Trophoblast cell (in vitro differentiated cells and primary cell): ENCODE measurements around the gene ASNSD1.
A peak's percentile ranks its signal among the peaks of the same experiment; 100 is the strongest.
"Not testable (repeated sequence)": the region's sequence is repeated elsewhere in the genome, so short reads cannot be mapped to it uniquely, and the experiment has no call there.

Experiments used
- DNase-seq, 2 donors: peaks; one replicate each; pipeline ENCODE4 v3.0.0-alpha.2; 2016
- H2AFZ ChIP-seq: 2 replicates; pipeline ENCODE4 v1.6.1; 2013; ENCODE audit warnings: low read length, moderate library complexity, mild to moderate bottlenecking; ENCODE audit not compliant: insufficient read depth, poor library complexity
- H2AK5ac ChIP-seq: 2 replicates; pipeline ENCODE4 v1.6.1; 2013; ENCODE audit warnings: mild to moderate bottlenecking, low read length
- H2BK120ac ChIP-seq: 2 replicates; pipeline ENCODE4 v1.6.1; 2013; ENCODE audit warnings: low read length, mild to moderate bottlenecking, moderate library complexity; ENCODE audit not compliant: insufficient read depth, poor library complexity
- H2BK12ac ChIP-seq: 2 replicates; pipeline ENCODE4 v1.6.1; 2013; ENCODE audit warnings: mild to moderate bottlenecking, low read length, moderate library complexity
- H2BK5ac ChIP-seq: 2 replicates; pipeline ENCODE4 v1.6.1; 2013; ENCODE audit warnings: low read length, low read depth, moderate library complexity, mild to moderate bottlenecking; ENCODE audit not compliant: poor library complexity
- H3K14ac ChIP-seq: 2 replicates; pipeline ENCODE4 v1.6.1; 2013; ENCODE audit warnings: mild to moderate bottlenecking, low read length
- H3K18ac ChIP-seq: 2 replicates; pipeline ENCODE4 v1.6.1; 2013; ENCODE audit warnings: mild to moderate bottlenecking, low read length
- H3K23ac ChIP-seq: 2 replicates; pipeline ENCODE4 v1.6.1; 2013; ENCODE audit warnings: low read length
- H3K27ac ChIP-seq: 2 replicates; pipeline ENCODE4 v1.5.1; 2013; ENCODE audit warnings: low read depth, mild to moderate bottlenecking, inconsistent platforms, low read length, moderate library complexity
- H3K27me3 ChIP-seq: 2 replicates; pipeline ENCODE4 v1.6.1; 2013; ENCODE audit warnings: inconsistent platforms, mild to moderate bottlenecking, low read length, moderate library complexity; ENCODE audit not compliant: insufficient read depth
- H3K36me3 ChIP-seq, 2 experiments: 1 replicate in 1 of 2; 2 replicates in 1 of 2; pipeline ENCODE4 v1.6.1; 2013; ENCODE audit warnings: low read length in 2 of 2, mild to moderate bottlenecking in 2 of 2, moderate library complexity in 1 of 2; ENCODE audit not compliant: insufficient read depth in 2 of 2, control insufficient read depth in 1 of 2
- H3K4ac ChIP-seq: 2 replicates; pipeline ENCODE4 v1.6.1; 2013; ENCODE audit warnings: low read depth, mild to moderate bottlenecking, low read length, moderate library complexity
- H3K4me1 ChIP-seq, 2 experiments: 1 replicate in 1 of 2; 2 replicates in 1 of 2; pipeline ENCODE4 v1.6.1; 2013; ENCODE audit warnings: low read length in 2 of 2, mild to moderate bottlenecking in 2 of 2, moderate library complexity in 1 of 2; ENCODE audit not compliant: insufficient read depth in 2 of 2, control insufficient read depth in 1 of 2
- H3K4me2 ChIP-seq: 2 replicates; pipeline ENCODE4 v1.6.1; 2013; ENCODE audit warnings: inconsistent platforms, mild to moderate bottlenecking, low read length, moderate library complexity
- H3K4me3 ChIP-seq: 2 replicates; pipeline ENCODE4 v1.5.1; 2013; ENCODE audit warnings: mild to moderate bottlenecking, low read depth, low read length, inconsistent platforms
- H3K79me1 ChIP-seq: one replicate; pipeline ENCODE4 v1.6.1; 2013; ENCODE audit warnings: low read length
- H3K79me2 ChIP-seq: 2 replicates; pipeline ENCODE4 v1.6.1; 2013; ENCODE audit warnings: low read length, mild to moderate bottlenecking; ENCODE audit not compliant: control insufficient read depth, insufficient read depth, poor library complexity
- H3K9ac ChIP-seq: 2 replicates; pipeline ENCODE4 v1.6.1; 2013; ENCODE audit warnings: mild to moderate bottlenecking, low read length
- H3K9me3 ChIP-seq: 2 replicates; pipeline ENCODE4 v1.6.1; 2013; ENCODE audit warnings: low read depth, mild to moderate bottlenecking, control low read depth, inconsistent platforms, low read length; ENCODE audit not compliant: insufficient read depth
- H4K12ac ChIP-seq: 2 replicates; pipeline ENCODE4 v1.6.1; 2013; ENCODE audit warnings: low read depth, mild to moderate bottlenecking, low read length, moderate library complexity
- H4K8ac ChIP-seq: 2 replicates; pipeline ENCODE4 v1.6.1; 2013; ENCODE audit warnings: low read depth, mild to moderate bottlenecking, low read length, moderate library complexity
- H4K91ac ChIP-seq: one replicate; pipeline ENCODE4 v1.6.1; 2013; ENCODE audit warnings: low read depth, mild to moderate bottlenecking, low read length, moderate library complexity
- WGBS: extraction: QIAGEN DNeasy Blood & Tissue Kit; methylation state at CpG from one replicate; pipeline ENCODE4 v1.1.7; 2013; ENCODE audit warnings: missing lambda C conversion rate; ENCODE audit not compliant: insufficient read length, insufficient coverage; ENCODE audit errors: extremely low coverage; 5-methylcytosine and 5-hydroxymethylcytosine counted together

Gene ASNSD1

GRCh38 chr2:189685540-189686229, 24.4 kb downstream of the ASNSD1 start:
- no peak overlapping the region for H3K18ac ChIP-seq
- no peak overlapping the region for H3K4me3 ChIP-seq
- H2BK5ac ChIP-seq = no peak overlapping the region
- no peak overlapping the region for H2BK120ac ChIP-seq
- no peak overlapping the region for H2AFZ ChIP-seq
- no CpG with 5 or more reads among the region's 2 CpGs for WGBS
- H3K27me3 ChIP-seq = no peaks in the 10 kb centered on the region
- no peak overlapping the region for H3K4me2 ChIP-seq
- no peak overlapping the region for H3K4ac ChIP-seq
- H3K27ac ChIP-seq = no peak overlapping the region
- H3K4me1 ChIP-seq = no peaks in the 10 kb centered on the region
- H4K8ac ChIP-seq = no peak overlapping the region
- no peaks in the 10 kb centered on the region for H3K79me2 ChIP-seq
- H3K36me3 ChIP-seq = no peaks in the 10 kb centered on the region
- H4K91ac ChIP-seq = no peak overlapping the region
- no peak overlapping the region for H3K14ac ChIP-seq
- DNase-seq = no peak
- no peak overlapping the region for H4K12ac ChIP-seq
- no peak overlapping the region for H3K9ac ChIP-seq
- H2AK5ac ChIP-seq = no peak overlapping the region
- no peak overlapping the region for H3K23ac ChIP-seq
- H2BK12ac ChIP-seq = no peak overlapping the region
- H3K9me3 ChIP-seq = no peaks in the 10 kb centered on the region
- no peaks in the 10 kb centered on the region for H3K79me1 ChIP-seq

DNA sequence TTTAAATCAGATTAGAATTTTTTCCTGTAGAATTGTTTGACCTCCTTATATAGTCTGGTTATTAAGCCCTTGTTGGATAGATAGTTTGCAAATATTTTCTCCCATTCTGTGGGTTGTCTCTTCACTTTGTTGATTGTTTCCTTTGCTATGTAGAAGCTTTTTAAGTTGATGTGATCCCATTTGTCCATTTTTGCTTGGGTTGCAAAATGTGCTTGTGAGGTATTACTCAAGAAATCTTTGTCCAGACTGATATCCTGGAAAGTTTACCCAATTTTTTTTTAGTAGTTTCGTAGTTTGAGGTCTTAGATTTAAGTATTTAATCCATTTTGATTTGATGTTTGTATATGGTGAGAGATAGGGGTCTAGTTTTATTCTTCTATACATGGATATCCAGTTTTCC, 26.5 kb downstream of the ASNSD1 start:
- not testable (repeated sequence) for H3K18ac ChIP-seq, H3K4ac ChIP-seq, H3K23ac ChIP-seq, H4K91ac ChIP-seq, H4K8ac ChIP-seq, H3K4me3 ChIP-seq, H2BK12ac ChIP-seq, H3K14ac ChIP-seq, H2BK5ac ChIP-seq, H3K79me1 ChIP-seq, H4K12ac ChIP-seq, H3K27me3 ChIP-seq, H2AK5ac ChIP-seq, H2BK120ac ChIP-seq, H3K4me1 ChIP-seq, H3K79me2 ChIP-seq, H3K36me3 ChIP-seq, DNase-seq, H3K9ac ChIP-seq, H2AFZ ChIP-seq, H3K4me2 ChIP-seq, H3K9me3 ChIP-seq, H3K27ac ChIP-seq
- no CpG with 5 or more reads among the region's 1 CpG for WGBS

GRCh38 chr2:189696223-189696622, 35.0 kb downstream of the ASNSD1 start:
- Histone ChIP-seq H4K12ac (no peak overlapping the region), H3K14ac (no peak overlapping the region), H3K4me2 (no peak overlapping the region), H3K27ac (no peak overlapping the region), H3K4ac (no peak overlapping the region), H3K36me3 (no peaks in the 10 kb centered on the region), H3K18ac (no peak overlapping the region), H3K4me1 (no peaks in the 10 kb centered on the region), H2BK5ac (no peak overlapping the region), H3K4me3 (no peak overlapping the region), H2BK120ac (no peak overlapping the region), H2BK12ac (no peak overlapping the region), H4K8ac (no peak overlapping the region), H4K91ac (no peak overlapping the region), H3K79me1 (no peaks in the 10 kb centered on the region), H3K23ac (no peak overlapping the region), H3K9ac (no peak overlapping the region), H3K79me2 (no peaks in the 10 kb centered on the region), H3K9me3 (no peaks in the 10 kb centered on the region), H3K27me3 (no peaks in the 10 kb centered on the region), H2AFZ (no peak overlapping the region), H2AK5ac (no peak overlapping the region)
- DNase-seq = no peak
- no CpG with 5 or more reads among the region's 3 CpGs for WGBS

DNA sequence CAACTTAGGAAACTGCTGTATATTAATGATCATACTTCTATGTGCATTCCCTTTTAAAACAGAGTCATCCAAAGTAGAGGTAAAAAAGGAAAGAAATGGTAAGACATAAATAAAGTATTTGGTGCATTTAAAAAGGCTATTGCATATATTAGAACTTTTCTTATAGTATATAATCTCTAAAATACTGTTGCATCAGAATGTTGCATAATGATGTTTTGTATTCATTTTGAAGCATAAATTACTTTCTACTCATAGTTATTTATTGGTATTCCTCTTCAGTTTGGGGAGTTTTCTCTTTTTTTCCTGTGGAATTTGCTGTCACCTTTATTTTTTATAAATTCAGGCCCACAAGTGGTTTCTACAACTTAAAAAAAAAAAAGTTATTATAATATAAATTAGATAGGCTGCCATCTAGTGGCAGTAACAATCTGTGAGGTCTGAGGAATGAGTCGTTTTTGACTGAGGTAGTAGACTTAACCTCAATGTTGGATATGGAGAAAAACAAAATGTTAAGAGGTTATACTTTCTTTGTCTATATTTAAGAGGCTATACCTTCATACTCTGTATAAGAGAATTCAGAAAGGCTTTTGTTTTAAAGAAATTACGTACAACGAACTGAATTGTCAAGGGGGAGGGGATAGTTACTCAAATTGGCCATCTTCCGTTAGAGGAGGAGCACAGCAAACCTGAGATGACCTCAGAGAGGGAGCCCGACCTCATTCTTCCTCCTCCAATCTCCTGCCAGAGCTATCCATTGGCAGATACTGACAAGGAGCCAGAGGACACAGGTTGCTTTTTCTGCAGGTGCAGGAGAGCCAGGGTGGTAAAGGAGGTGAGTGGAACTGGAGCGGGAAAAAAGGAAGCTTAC, 37.0 kb downstream of the ASNSD1 start:
- H3K4me1 ChIP-seq = no peaks in the 10 kb centered on the region
- no peak overlapping the region for H4K91ac ChIP-seq
- H3K9me3 ChIP-seq = no peaks in the 10 kb centered on the region
- no peak overlapping the region for H2BK120ac ChIP-seq
- no peak overlapping the region for H3K18ac ChIP-seq
- no peak overlapping the region for H3K4ac ChIP-seq
- H2BK12ac ChIP-seq = no peak overlapping the region
- H2BK5ac ChIP-seq = no peak overlapping the region
- no peak overlapping the region for H4K12ac ChIP-seq
- no peak overlapping the region for H2AK5ac ChIP-seq
- no peaks in the 10 kb centered on the region for H3K79me1 ChIP-seq
- no peak overlapping the region for H3K9ac ChIP-seq
- H3K27ac ChIP-seq = no peak overlapping the region
- no peak overlapping the region for H3K23ac ChIP-seq
- H4K8ac ChIP-seq = no peak overlapping the region
- no peak overlapping the region for H3K4me3 ChIP-seq
- H3K27me3 ChIP-seq = no peaks in the 10 kb centered on the region
- WGBS = no CpG with 5 or more reads among the region's 6 CpGs
- no peak overlapping the region for H2AFZ ChIP-seq
- H3K36me3 ChIP-seq = no peaks in the 10 kb centered on the region
- H3K14ac ChIP-seq = no peak overlapping the region
- H3K4me2 ChIP-seq = no peak overlapping the region
- peak; percentile 30 to 73 for DNase-seq
- no peaks in the 10 kb centered on the region for H3K79me2 ChIP-seq
